GM10248 (cell line): ENCODE data around the gene SERAC1.
"Not testable (repeated sequence)": the region's sequence is repeated elsewhere in the genome, so short reads cannot be mapped to it uniquely, and the experiment has no call there.

Source experiments
- CTCF ChIA-PET: fragments of 300-600 bp; sonication (Branson Sonifier 250); formaldehyde crosslinking; extraction: SDS; loops from one replicate; lab custom pipeline; 2021; ENCODE audit warnings: antibody characterized with exemption; lab: Yijun Ruan, JAX
- POLR2A ChIA-PET: fragments of 350-650 bp; sonication (Branson Sonifier 250); formaldehyde crosslinking; extraction: SDS; loops from one replicate; lab custom pipeline; 2020; ENCODE audit warnings: antibody characterized with exemption; lab: Yijun Ruan, JAX
- DNase-seq: peaks from one replicate; pipeline ENCODE4 v3.0.0; 2012; ENCODE audit errors: extremely low spot score
- CTCF ChIP-seq: IDR thresholded peaks from 2 replicates; pipeline ENCODE4 v1.5.1; 2012; ENCODE audit warnings: mild to moderate bottlenecking, low read depth; ENCODE audit errors: extremely low read depth, missing control alignments, control extremely low read depth

The SERAC1 gene

DNA sequence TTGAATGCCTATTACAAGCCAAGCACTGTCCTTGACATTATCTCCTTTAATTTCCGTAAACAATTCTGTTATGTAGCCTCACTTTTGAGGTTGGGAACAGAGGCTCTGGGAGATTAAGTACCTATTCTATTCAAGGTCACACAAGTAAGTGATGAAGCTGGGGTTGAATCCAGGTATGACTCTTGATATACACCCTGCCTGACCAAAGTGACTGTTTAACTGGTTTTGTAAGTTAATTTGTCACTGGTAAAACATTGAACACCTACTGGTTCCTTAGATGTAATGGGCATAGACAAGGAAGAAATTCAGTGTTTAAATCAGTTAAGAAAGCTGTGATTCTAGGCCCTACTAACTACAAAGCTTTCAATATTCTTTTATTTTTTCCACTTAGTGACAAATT, 23.0 kb upstream of the SERAC1 start:
- POLR2A ChIA-PET = interaction anchor here (0.6 kb wide), 1 partner anchor 369 kb away, joined by 3 read pairs; no protein-coding TSS in a partner anchor
- no peak for DNase-seq
- CTCF ChIA-PET = no interaction called here

DNA sequence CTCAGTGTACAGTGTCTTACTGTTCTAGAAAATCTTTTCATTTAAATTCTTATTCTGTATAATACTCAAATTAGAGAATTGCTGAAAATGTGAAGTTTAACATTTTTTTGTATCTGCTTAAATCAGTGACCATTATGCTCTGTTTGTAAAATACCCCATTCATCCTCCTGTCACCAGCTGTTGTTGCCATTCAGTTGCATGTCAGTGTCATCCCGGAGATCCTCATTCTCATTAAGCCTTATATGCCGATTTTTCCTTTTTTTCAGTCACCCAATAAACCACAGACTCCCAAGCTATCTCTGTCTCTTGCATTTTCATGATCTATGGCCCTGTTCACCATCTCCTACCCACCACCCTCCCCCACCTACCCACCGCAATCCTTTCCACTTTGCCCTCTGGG, 20.5 kb upstream of the SERAC1 start:
- POLR2A ChIA-PET = no interaction called here
- no peak for DNase-seq
- TF ChIP-seq CTCF = no peak
- CTCF ChIA-PET = interaction anchor here (1.1 to 1.6 kb wide), 4 partner anchors 12 to 472 kb away, joined by 3 to 5 read pairs (median 3); no protein-coding TSS in a partner anchor

More for the DNA sequence above, 23.0 kb upstream of the SERAC1 start:
- TF ChIP-seq CTCF = no peak

DNA sequence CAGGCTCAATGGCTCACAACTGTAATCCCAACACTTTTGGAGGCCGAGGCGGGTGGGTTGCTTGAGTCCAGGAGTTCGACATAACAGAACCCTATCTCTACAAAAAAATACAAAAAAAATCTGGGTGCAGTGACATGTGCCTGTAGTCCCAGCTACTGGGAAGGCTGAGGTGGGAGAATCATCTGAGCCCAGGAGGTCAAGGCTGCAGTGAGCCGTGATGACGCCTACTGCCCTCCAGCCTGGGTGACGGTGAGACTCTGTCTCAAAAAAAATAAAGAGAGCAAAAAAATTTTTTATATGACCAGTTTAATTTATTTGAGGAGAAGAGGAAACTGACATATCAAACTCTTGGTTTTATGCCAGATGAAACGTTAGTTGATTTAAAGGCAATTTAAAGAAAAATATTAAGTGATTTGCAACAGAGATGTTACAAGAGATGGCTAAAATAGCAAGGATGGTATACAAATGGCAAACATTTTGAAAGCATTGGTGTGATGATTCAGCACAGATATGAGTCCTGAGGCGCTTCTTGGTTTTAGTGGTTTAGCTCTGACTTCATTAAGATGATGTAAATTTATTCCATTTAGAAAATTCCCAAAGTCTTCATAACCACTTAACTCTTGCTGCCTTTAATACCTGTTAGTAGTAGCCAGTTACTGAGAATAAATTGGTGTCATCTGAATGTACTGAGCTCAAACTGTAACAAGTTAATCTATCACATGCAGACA, 17.8 kb upstream of the SERAC1 start:
- DNase-seq = no peak
- CTCF ChIA-PET = interaction anchor here (1.4 kb wide), 1 partner anchor 10 kb away, joined by 4 read pairs; no protein-coding TSS in a partner anchor
- POLR2A ChIA-PET = interaction anchor here (0.7 kb wide), 1 partner anchor 170 kb away, joined by 3 read pairs; no protein-coding TSS in a partner anchor
- no peak for TF ChIP-seq CTCF

DNA sequence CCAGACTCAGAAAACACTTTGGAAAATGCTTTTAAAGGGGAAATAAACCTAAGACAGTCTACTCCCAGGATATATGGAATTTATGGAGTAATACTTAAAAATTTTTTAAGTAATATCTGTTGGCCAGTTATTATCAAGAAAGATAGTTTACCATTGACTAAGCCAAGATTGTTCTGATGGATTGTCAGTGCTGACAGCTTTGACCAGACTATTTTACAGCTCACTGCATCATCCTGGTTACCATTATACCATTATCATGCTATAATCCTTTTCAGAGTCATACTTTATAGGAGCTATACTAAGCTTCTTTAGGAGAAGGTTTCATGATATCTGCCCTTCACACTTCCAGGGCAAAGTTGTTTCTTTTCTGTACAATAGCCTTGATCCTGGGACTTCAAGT, 16.5 kb upstream of the SERAC1 start:
- CTCF ChIA-PET = interaction anchor here (1.4 kb wide), 2 partner anchors 9 to 36 kb away, joined by 4 read pairs; no protein-coding TSS in a partner anchor
- TF ChIP-seq CTCF = no peak
- no peak for DNase-seq
- POLR2A ChIA-PET = no interaction called here

GRCh38 chr6:158183174-158183972, 15.3 kb upstream of the SERAC1 start:
- CTCF ChIA-PET = interaction anchor here (0.7 kb wide), 1 partner anchor 22 kb away, joined by 3 read pairs; no protein-coding TSS in a partner anchor
- POLR2A ChIA-PET, DNase-seq: not testable (repeated sequence)

DNA sequence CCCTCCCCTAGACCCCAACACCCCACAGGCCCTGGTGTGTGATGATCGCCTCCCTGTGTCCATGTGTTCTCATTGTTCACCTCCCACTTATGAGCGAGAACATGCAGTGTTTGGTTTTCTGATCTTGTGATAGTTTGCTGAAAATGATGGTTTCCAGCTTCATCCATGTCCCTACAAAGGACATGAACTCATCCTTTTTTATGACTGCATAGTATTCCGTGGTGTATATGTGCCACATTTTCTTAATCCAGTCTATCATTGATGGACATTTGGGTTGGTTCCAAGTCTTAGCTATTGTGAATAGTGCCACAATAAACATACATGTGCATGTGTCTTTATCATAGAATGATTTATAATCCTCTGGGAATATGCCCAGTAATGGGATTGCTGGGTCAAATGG, 9.7 kb upstream of the SERAC1 start:
- DNase-seq, CTCF ChIA-PET, POLR2A ChIA-PET: not testable (repeated sequence)

DNA sequence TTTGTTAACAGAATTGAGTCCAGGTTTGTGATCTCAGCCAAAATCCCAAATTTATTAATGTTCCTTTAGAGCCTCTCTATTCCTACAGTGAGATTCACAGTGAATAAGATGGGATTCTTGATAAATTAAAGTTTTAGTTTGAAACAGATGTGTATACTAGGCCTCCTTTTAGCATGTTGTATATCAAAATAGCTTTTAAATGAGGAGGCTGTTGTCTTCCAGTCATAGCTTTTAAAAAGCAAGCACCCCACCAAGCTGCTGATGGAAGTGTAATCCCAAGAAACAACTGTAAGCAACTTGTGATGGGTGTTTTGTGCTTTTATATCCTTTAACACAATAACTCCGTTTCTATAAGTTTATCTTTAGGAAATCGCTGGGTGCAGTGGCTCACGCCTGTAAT, 7.0 kb upstream of the SERAC1 start:
- no peak for TF ChIP-seq CTCF
- POLR2A ChIA-PET = no interaction called here
- DNase-seq = no peak
- CTCF ChIA-PET = interaction anchor here (1.9 kb wide), 1 partner anchor 10 kb away, joined by 4 read pairs; no protein-coding TSS in a partner anchor
